IPS DF 4.7 (cell line): ENCODE data around the gene FANCE.

ENCODE experiments used
- DNase-seq: peaks from one replicate; pipeline ENCODE4 v3.0.0-alpha.2; 2013; ENCODE audit warnings: low spot score; ENCODE audit errors: extremely low read depth

Gene FANCE

GRCh38 chr6:35452183-35453090 lies at the start of gene FANCE:
Gene FANCE (plus strand): TSS chr6:35452338. CDS start chr6:35452546, 208 bp downstream.
- no peak for DNase-seq

GRCh38 chr6:35402856-35403191 lies 49.3 kb upstream of the FANCE start:
- DNase-seq, result no peak

GRCh38 chr6:35403544-35404442 lies 48.3 kb upstream of the FANCE start:
- DNase-seq, result no peak

- DNase-seq, result no peak
Observed at GRCh38 chr6:35406711-35407485, 45.2 kb upstream of the FANCE start.

- no peak for DNase-seq
Observed at GRCh38 chr6:35409245-35409644, 42.9 kb upstream of the FANCE start.

- DNase-seq, result no peak
Observed at GRCh38 chr6:35410131-35410530, 42.0 kb upstream of the FANCE start.

GRCh38 chr6:35411066-35411465 lies 41.1 kb upstream of the FANCE start:
- DNase-seq, result no peak

- DNase-seq, result no peak
Observed at GRCh38 chr6:35412102-35412501, 40.0 kb upstream of the FANCE start.

GRCh38 chr6:35413911-35414310 lies 38.2 kb upstream of the FANCE start:
- no peak for DNase-seq

GRCh38 chr6:35415065-35415891 lies 36.9 kb upstream of the FANCE start:
- DNase-seq, result no peak

GRCh38 chr6:35417979-35418661 lies 34.0 kb upstream of the FANCE start:
- DNase-seq, result no peak

- no peak for DNase-seq
Observed at GRCh38 chr6:35419417-35419816, 32.7 kb upstream of the FANCE start.

GRCh38 chr6:35419961-35420360 lies 32.2 kb upstream of the FANCE start:
- no peak for DNase-seq

- DNase-seq, result no peak
Observed at GRCh38 chr6:35425284-35425683, 26.9 kb upstream of the FANCE start.

- DNase-seq, result no peak
Observed at GRCh38 chr6:35426074-35426473, 26.1 kb upstream of the FANCE start.

- DNase-seq, result no peak
Observed at GRCh38 chr6:35427435-35427834, 24.7 kb upstream of the FANCE start.

GRCh38 chr6:35427851-35428321 lies 24.3 kb upstream of the FANCE start:
- no peak for DNase-seq

- DNase-seq, result no peak
Observed at GRCh38 chr6:35428421-35429149, 23.6 kb upstream of the FANCE start.

- no peak for DNase-seq
Observed at GRCh38 chr6:35429463-35429862, 22.7 kb upstream of the FANCE start.
